ENCODE measurements around the gene BCAS3. TPM values are rescaled to one million over a fixed set of nuclear protein-coding genes. Genes with fewer than 3 reads are reported as not detected.

Gene BCAS3
- total RNA-seq, 1 donor from 2014 or later: 64.9 TPM

GRCh38 chr17:60646701-60647100, 30.9 kb upstream of the BCAS3 start:
- Mint-ChIP-seq H3K4me1 (peaks cover 9% of the 10 kb centered on the region), H3K27me3 (ENCODE audit: low read depth) (no peaks in the 10 kb centered on the region), H3K9me3 (peaks cover 7% of the 10 kb centered on the region), H3K4me3 (no peak overlapping the region), H3K36me3 (peaks cover 28% of the 10 kb centered on the region), H3K27ac (peak overlapping the region; percentile 75)
- no peak for TF ChIP-seq CTCF (IDR thresholded peaks at IDR 0.05; ENCODE audit: unreplicated experiment)
- no peak for DNase-seq (ENCODE audit: low spot score in 2 of 2, unreplicated experiment in 2 of 2)

- Mint-ChIP-seq H3K27ac (no peak overlapping the region), H3K4me3 (no peak overlapping the region), H3K27me3 (ENCODE audit: low read depth) (no peaks in the 10 kb centered on the region), H3K36me3 (peaks cover 32% of the 10 kb centered on the region), H3K9me3 (peaks cover 7% of the 10 kb centered on the region), H3K4me1 (peaks cover 5% of the 10 kb centered on the region)
- TF ChIP-seq CTCF (IDR thresholded peaks at IDR 0.05; ENCODE audit: unreplicated experiment): no peak
- no peak for DNase-seq (ENCODE audit: low spot score in 2 of 2, unreplicated experiment in 2 of 2)
Measured at GRCh38 chr17:60647705-60648104, 29.9 kb upstream of the BCAS3 start.

- TF ChIP-seq CTCF (IDR thresholded peaks at IDR 0.05; ENCODE audit: unreplicated experiment): no peak
- DNase-seq (ENCODE audit: low spot score in 2 of 2, unreplicated experiment in 2 of 2): no peak
- no peak overlapping the region for H3K27ac Mint-ChIP-seq
- peaks cover 54% of the 10 kb centered on the region for H3K36me3 Mint-ChIP-seq
- H3K27me3 Mint-ChIP-seq (ENCODE audit: low read depth): no peaks in the 10 kb centered on the region
- H3K4me3 Mint-ChIP-seq: no peak overlapping the region
- H3K9me3 Mint-ChIP-seq: peaks cover 7% of the 10 kb centered on the region
- no peaks in the 10 kb centered on the region for H3K4me1 Mint-ChIP-seq
Measured at GRCh38 chr17:60652454-60653247, 25.0 kb upstream of the BCAS3 start.

DNA sequence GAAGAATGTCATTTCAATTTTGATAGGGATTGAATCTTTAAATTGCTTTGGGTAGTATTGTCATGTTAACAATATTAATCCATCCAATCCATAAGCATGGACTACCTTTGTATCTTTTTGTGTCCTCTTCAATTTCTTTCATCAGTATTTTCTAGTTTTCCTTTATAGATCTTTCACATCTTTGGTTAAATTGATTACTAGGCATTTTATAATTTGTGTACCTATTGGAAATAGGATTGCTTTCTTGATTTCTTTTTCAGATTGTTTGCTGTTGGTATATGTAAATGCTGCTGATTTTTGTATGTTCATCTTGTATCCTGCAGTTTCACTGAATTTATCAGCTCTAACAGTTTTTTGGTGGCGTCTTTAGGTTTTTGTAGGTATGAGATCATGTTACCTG, 24.1 kb upstream of the BCAS3 start:
- Mint-ChIP-seq H3K36me3 (peaks cover 52% of the 10 kb centered on the region), H3K4me3 (no peak overlapping the region)

DNA sequence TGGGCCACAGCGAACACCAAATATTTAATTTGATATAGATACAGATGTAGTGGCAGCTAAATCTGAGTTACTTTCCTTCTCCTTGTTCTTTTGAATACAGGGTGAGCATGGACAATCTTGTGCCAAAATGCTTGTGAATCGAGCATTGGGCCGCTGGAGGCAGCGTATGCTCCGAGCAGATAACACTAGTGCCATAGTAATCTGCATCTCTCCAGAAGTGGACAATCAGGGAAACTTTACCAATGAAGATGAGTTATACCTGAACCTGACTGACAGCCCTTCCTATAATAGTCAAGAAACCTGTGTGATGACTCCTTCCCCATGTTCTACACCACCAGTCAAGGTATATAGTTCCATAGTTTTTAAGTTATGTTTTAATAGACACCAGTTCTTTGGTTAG, 21.2 kb upstream of the BCAS3 start:
- Mint-ChIP-seq H3K9me3 (no peaks in the 10 kb centered on the region), H3K27ac (no peak overlapping the region), H3K36me3 (peaks cover 41% of the 10 kb centered on the region), H3K4me1 (no peaks in the 10 kb centered on the region), H3K27me3 (ENCODE audit: low read depth) (no peaks in the 10 kb centered on the region), H3K4me3 (no peak overlapping the region)
- no peak for TF ChIP-seq CTCF (IDR thresholded peaks at IDR 0.05; ENCODE audit: unreplicated experiment)
- no peak for DNase-seq (ENCODE audit: low spot score in 2 of 2, unreplicated experiment in 2 of 2)

More for the DNA sequence above, 24.1 kb upstream of the BCAS3 start:
- no peak for DNase-seq (ENCODE audit: low spot score in 2 of 2, unreplicated experiment in 2 of 2)
- Mint-ChIP-seq H3K27me3 (ENCODE audit: low read depth) (no peaks in the 10 kb centered on the region), H3K4me1 (no peaks in the 10 kb centered on the region), H3K9me3 (peaks cover 7% of the 10 kb centered on the region), H3K27ac (no peak overlapping the region)
- TF ChIP-seq CTCF (IDR thresholded peaks at IDR 0.05; ENCODE audit: unreplicated experiment): no peak
